B cell (primary cell): ENCODE data around the gene ASPG. TPM values are rescaled to one million over a fixed set of nuclear protein-coding genes. Genes with fewer than 3 reads are reported as not detected.

Source experiments
- ATAC-seq: fragments of 200-7000 bp; cut with Tn5 transposase; one replicate; pipeline ENCODE4 v1.10.0; 2021; ENCODE audit warnings: low read depth, mild to moderate bottlenecking, moderate number of reproducible peaks, moderate library complexity
- CTCF ChIA-PET: fragments of 350-600 bp; sonication (Branson Sonifier 250); formaldehyde crosslinking; loops from one replicate; lab custom pipeline; 2021; ENCODE audit warnings: antibody characterized with exemption, inconsistent platforms; lab: Charles Lee
- POLR2A ChIA-PET: fragments of 350-600 bp; sonication (Branson Sonifier 250); formaldehyde crosslinking; loops from one replicate; lab custom pipeline; 2021; ENCODE audit warnings: antibody characterized with exemption; lab: Charles Lee
- DNase-seq: peaks from one replicate; pipeline ENCODE4 v3.0.0; 2013
- H2AFZ ChIP-seq: 2 replicates; pipeline ENCODE4 v1.6.1; 2012; ENCODE audit warnings: mild to moderate bottlenecking, low read depth, low read length; ENCODE audit not compliant: insufficient read depth, poor library complexity, severe bottlenecking
- H3K27ac ChIP-seq, 2 donors: 1 replicate in 1 of 2; 2 replicates in 1 of 2; pipeline ENCODE4 v1.5.1; 2012 to 2013; ENCODE audit warnings: low read length in 2 of 2, mild to moderate bottlenecking in 2 of 2, moderate library complexity in 1 of 2
- H3K27me3 ChIP-seq, 4 experiments: fragments of 200-600 bp in 1 of 4; sonication (generic) in 1 of 4; replicated peaks in 1 of 4; 1 replicate in 2 of 4; 2 replicates in 2 of 4; pipeline versions ENCODE4 v1.6.1 to v1.7.0; 2013 to 2016; ENCODE audit warnings: low read length in 3 of 4, mild to moderate bottlenecking in 2 of 4, mixed read lengths in 1 of 4, moderate library complexity in 1 of 4; ENCODE audit not compliant: insufficient read depth in 4 of 4, control insufficient read depth in 3 of 4; ENCODE audit errors: control extremely low read depth in 1 of 4
- H3K36me3 ChIP-seq, 2 experiments: replicated peaks in 1 of 2; 1 replicate in 1 of 2; 2 replicates in 1 of 2; pipeline versions ENCODE4 v1.6.1 to v1.7.1; 2013; ENCODE audit warnings: low read length in 1 of 2; ENCODE audit not compliant: insufficient read depth in 2 of 2, control insufficient read depth in 1 of 2; ENCODE audit errors: control extremely low read depth in 1 of 2, extremely low read depth in 1 of 2
- H3K4me1 ChIP-seq, 2 donors: fragments of 200-600 bp in 1 of 2; sonication (generic) in 1 of 2; 1 replicate in 1 of 2; 2 replicates in 1 of 2; pipeline versions ENCODE4 v1.5.1 to v1.6.1; 2013 to 2017; ENCODE audit warnings: low read length in 2 of 2; ENCODE audit not compliant: control insufficient read depth in 2 of 2, insufficient read depth in 2 of 2
- H3K4me2 ChIP-seq: replicated peaks from 2 replicates; pipeline ENCODE3; 2012; ENCODE audit warnings: mild to moderate bottlenecking, low read depth, low read length; ENCODE audit not compliant: poor library complexity, severe bottlenecking
- H3K4me3 ChIP-seq, 5 experiments: fragments of 200-600 bp in 1 of 5; sonication (generic) in 1 of 5; 1 replicate in 3 of 5; 2 replicates in 2 of 5; pipeline versions ENCODE4 v1.5.1 to v1.7.0; 2011 to 2016; ENCODE audit warnings: low read length in 4 of 5, mild to moderate bottlenecking in 4 of 5, low read depth in 2 of 5, control low read depth in 1 of 5, moderate library complexity in 1 of 5; ENCODE audit not compliant: insufficient read depth in 1 of 5; ENCODE audit errors: control extremely low read depth in 1 of 5, extremely low read depth in 1 of 5
- H3K79me2 ChIP-seq: fragments of 200-600 bp; sonication (generic); one replicate; pipeline ENCODE4 v1.6.0; 2016; ENCODE audit warnings: low read length; ENCODE audit not compliant: control insufficient read depth, insufficient read depth
- H3K9ac ChIP-seq: fragments of 200-600 bp; sonication (generic); 2 replicates; pipeline ENCODE4 v1.6.1; 2017; ENCODE audit warnings: mild to moderate bottlenecking, low read length, moderate library complexity
- H3K9me3 ChIP-seq, 3 donors: one replicate each; pipeline versions ENCODE4 v1.6.1 to v1.7.1; 2013; ENCODE audit warnings: low read length in 2 of 3; ENCODE audit not compliant: control insufficient read depth in 2 of 3, insufficient read depth in 1 of 3; ENCODE audit errors: control extremely low read depth in 1 of 3
- H4K20me1 ChIP-seq: 2 replicates; pipeline ENCODE4 v1.6.0; 2012; ENCODE audit warnings: mild to moderate bottlenecking, low read length; ENCODE audit not compliant: insufficient read depth, control insufficient read depth, poor library complexity, severe bottlenecking
- H3K27ac Mint-ChIP-seq: one replicate; pipeline ENCODE4 v1.8.0; 2021; ENCODE audit warnings: mixed read lengths
- H3K27me3 Mint-ChIP-seq: one replicate; pipeline ENCODE4 v1.8.0; 2021; ENCODE audit warnings: mixed read lengths
- H3K4me1 Mint-ChIP-seq: one replicate; pipeline ENCODE4 v1.8.0; 2021; ENCODE audit warnings: mixed read lengths
- H3K4me3 Mint-ChIP-seq: one replicate; pipeline ENCODE4 v1.8.0; 2021; ENCODE audit warnings: mixed read lengths
- H3K9me3 Mint-ChIP-seq: one replicate; pipeline ENCODE4 v1.8.0; 2022; ENCODE audit warnings: mixed read lengths; ENCODE audit not compliant: insufficient read depth
- EZH2 ChIP-seq: IDR thresholded peaks from 2 replicates; pipeline ENCODE4 v1.6.1; 2012; ENCODE audit warnings: borderline replicate concordance, low read depth, mild to moderate bottlenecking, moderate library complexity, low read length; ENCODE audit not compliant: insufficient read depth, poor library complexity, severe bottlenecking
- WGBS: methylation state at CpG from one replicate; pipeline ENCODE4 v1.1.5; 2013; ENCODE audit warnings: missing lambda C conversion rate; ENCODE audit not compliant: insufficient coverage; 5-methylcytosine and 5-hydroxymethylcytosine counted together
- intact Hi-C: fragments of 100-400 bp; cut with micrococcal nuclease; formaldehyde crosslinking; loops from one replicate; pipeline ENCODE4 v1.10.0; 2022
- polyA plus RNA-seq: library from polyadenylated mRNA; depleted of rRNA; stranded (reverse); fragments of >200 nt; gene quantifications from 2 replicates; pipeline ENCODE4 v1.2.3, GENCODE V29; 2012
- total RNA-seq, 2 donors: library from RNA; stranded (reverse); fragments of 120-200 nt in 1 of 2; gene quantifications; 1 replicate in 1 of 2; 2 replicates in 1 of 2; pipeline versions ENCODE4 v1.2.3 to v1.2.4, GENCODE V29; 2013 to 2022
- TF ChIP-seq, protein P1 (sequence below): fragments of 200-600 bp; IDR thresholded peaks from one replicate; pipeline ENCODE4 v1.8.0; 2022; ENCODE audit warnings: antibody characterized with exemption, mild to moderate bottlenecking

Gene ASPG
- total and polyA plus RNA-seq, 2 donors (not counting 1 experiment from before 2014, with no cell fraction given) = not detected

DNA sequence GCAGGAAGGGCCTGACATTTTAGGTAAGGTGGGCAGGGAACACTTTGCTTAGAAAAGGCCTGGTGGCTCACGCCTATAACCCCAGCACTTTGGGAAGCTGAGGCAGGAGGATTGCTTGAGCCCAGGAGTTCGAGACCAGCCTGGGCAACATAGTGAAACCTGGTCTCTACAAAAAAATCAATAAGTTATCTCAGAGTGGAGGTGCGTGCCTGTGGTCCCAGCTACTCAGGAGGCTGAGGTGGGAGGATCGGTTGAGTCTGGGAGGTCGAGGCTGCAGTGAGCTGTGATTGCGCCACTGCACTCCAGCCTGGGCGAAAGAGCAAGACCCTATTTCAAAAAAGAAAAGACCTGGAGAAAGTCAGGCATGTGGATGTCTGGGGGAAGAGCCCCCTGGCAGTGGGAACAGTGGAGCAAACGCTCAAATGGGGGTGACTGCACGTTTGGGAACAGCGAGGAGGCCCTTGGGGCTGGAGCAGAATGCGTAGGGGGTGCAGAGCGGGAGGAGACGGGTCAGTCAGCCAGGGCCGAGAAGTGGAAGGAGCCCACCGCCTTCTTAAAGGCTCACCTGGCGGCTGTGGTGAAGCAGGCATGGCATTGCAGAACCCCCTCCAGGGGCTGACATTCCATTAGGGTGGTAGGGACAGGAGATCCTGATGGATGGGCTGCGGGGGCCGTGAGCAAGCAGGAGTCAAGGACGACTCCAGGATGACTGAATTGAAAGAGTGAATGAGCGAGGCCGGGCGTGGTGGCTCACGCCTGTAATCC, 46.6 kb downstream of the ASPG start:
- peaks cover 3% of the 10 kb centered on the region for H3K9me3 Mint-ChIP-seq
- no peak overlapping the region for H2AFZ ChIP-seq
- ChIA-PET POLR2A (no interaction called here), CTCF (interaction anchor here (0.8 kb wide), 1 partner anchor 55 kb away, joined by 3 read pairs; no protein-coding TSS in a partner anchor)
- intact Hi-C loops = loop anchor here (1.0 kb wide), 1 partner anchor 54 kb away; no protein-coding TSS in a partner anchor
- H3K4me2 ChIP-seq = no peak overlapping the region
- H3K4me1 ChIP-seq = peaks cover 16 to 17% of the 10 kb centered on the region in 2 donors
- no peak for DNase-seq
- H3K4me3 ChIP-seq = no peak overlapping the region
- H4K20me1 ChIP-seq = no peaks in the 10 kb centered on the region
- H3K27me3 ChIP-seq = peaks cover 0 to 56% (median 17%) of the 10 kb centered on the region in 4 experiments
- H3K9me3 ChIP-seq = peaks cover 0 to 45% (median 16%) of the 10 kb centered on the region in 3 donors
- no peak overlapping the region for H3K27ac ChIP-seq
- 73% methylated on average over 20 of the region's 23 CpGs for WGBS
- H3K79me2 ChIP-seq = no peaks in the 10 kb centered on the region
- no peak for ATAC-seq
- no peaks in the 10 kb centered on the region for H3K36me3 ChIP-seq
- H3K27me3 Mint-ChIP-seq = peaks cover 45% of the 10 kb centered on the region
- no peak overlapping the region for H3K4me3 Mint-ChIP-seq
- TF ChIP-seq, protein P1, sequence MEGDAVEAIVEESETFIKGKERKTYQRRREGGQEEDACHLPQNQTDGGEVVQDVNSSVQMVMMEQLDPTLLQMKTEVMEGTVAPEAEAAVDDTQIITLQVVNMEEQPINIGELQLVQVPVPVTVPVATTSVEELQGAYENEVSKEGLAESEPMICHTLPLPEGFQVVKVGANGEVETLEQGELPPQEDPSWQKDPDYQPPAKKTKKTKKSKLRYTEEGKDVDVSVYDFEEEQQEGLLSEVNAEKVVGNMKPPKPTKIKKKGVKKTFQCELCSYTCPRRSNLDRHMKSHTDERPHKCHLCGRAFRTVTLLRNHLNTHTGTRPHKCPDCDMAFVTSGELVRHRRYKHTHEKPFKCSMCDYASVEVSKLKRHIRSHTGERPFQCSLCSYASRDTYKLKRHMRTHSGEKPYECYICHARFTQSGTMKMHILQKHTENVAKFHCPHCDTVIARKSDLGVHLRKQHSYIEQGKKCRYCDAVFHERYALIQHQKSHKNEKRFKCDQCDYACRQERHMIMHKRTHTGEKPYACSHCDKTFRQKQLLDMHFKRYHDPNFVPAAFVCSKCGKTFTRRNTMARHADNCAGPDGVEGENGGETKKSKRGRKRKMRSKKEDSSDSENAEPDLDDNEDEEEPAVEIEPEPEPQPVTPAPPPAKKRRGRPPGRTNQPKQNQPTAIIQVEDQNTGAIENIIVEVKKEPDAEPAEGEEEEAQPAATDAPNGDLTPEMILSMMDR = no peak
- H3K27ac Mint-ChIP-seq = no peak overlapping the region
- peaks cover 8% of the 10 kb centered on the region for H3K4me1 Mint-ChIP-seq
- H3K9ac ChIP-seq = no peak overlapping the region

DNA sequence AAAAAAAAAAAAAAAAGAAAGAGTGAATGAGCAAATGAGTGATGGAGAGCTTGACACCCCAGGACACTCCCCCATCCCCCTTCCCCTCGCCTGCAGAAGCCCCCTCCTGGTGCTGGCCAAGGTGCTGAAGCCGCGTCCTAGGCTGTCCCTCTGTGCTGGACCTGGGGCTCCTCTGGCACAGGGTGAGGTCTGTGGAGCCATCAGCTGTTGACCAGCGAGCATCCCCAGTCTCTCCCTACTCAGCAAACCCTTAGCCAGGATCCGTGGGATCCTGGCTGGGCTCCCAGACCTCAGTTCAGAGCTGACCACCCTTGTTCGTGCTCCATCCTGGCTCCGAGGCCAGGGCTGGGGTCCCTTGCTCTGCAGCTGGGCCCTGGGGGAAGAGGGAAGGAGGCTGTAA, 47.5 kb downstream of the ASPG start:
- no peak for ATAC-seq
- CTCF ChIA-PET = no interaction called here

More for the DNA sequence above, 47.5 kb downstream of the ASPG start:
- H3K9ac ChIP-seq = no peak overlapping the region
- no peaks in the 10 kb centered on the region for H3K36me3 ChIP-seq
- Mint-ChIP-seq H3K27me3 (peaks cover 40% of the 10 kb centered on the region), H3K4me1 (peaks cover 9% of the 10 kb centered on the region), H3K4me3 (no peak overlapping the region), H3K27ac (no peak overlapping the region), H3K9me3 (peaks cover 3% of the 10 kb centered on the region)
- H3K9me3 ChIP-seq = peaks cover 0 to 38% (median 16%) of the 10 kb centered on the region in 3 donors
- H3K4me2 ChIP-seq = no peak overlapping the region
- H3K4me3 ChIP-seq = no peak overlapping the region
- no peak for DNase-seq
- peaks cover 24% of the 10 kb centered on the region in 2 donors for H3K4me1 ChIP-seq
- intact Hi-C loops = no loop called here
- WGBS = 55% methylated on average over 6 of the region's 7 CpGs
- no peak overlapping the region for H3K27ac ChIP-seq
- peaks cover 0 to 63% (median 19%) of the 10 kb centered on the region in 4 experiments for H3K27me3 ChIP-seq
- TF ChIP-seq, protein P1 = no peak
- TF ChIP-seq EZH2 = no peak
- POLR2A ChIA-PET = no interaction called here
- H3K79me2 ChIP-seq = no peaks in the 10 kb centered on the region
- H2AFZ ChIP-seq = no peak overlapping the region
- H4K20me1 ChIP-seq = no peaks in the 10 kb centered on the region
